AG04449 (cell line): ENCODE results near the gene ANK2.
"Not testable (repeated sequence)": the region's sequence is repeated elsewhere in the genome, so short reads cannot be mapped to it uniquely, and the experiment has no call there.

ENCODE experiments used
- CTCF ChIA-PET: fragments of 350-600 bp; formaldehyde crosslinking; extraction: SDS; loops from one replicate; lab custom pipeline; 2021; ENCODE audit warnings: antibody characterized with exemption; lab: Yijun Ruan, JAX
- POLR2A ChIA-PET: fragments of 400-600, 350-600 bp; formaldehyde crosslinking; extraction: SDS; loops from one replicate; lab custom pipeline; 2020; ENCODE audit warnings: antibody characterized with exemption, inconsistent platforms; lab: Yijun Ruan, JAX
- DNase-seq: peaks from one replicate; pipeline ENCODE4 v3.0.0-alpha.2; 2010; ENCODE audit warnings: low read depth, low spot score
- H3K4me3 ChIP-seq: 2 replicates; pipeline ENCODE4 v1.5.1; 2011; ENCODE audit warnings: low read depth, mild to moderate bottlenecking, control low read depth, low read length
- TF ChIP-seq, protein P1 (sequence below): IDR thresholded peaks from one replicate; pipeline ENCODE4 v1.5.1; 2011; ENCODE audit warnings: mild to moderate bottlenecking, moderate library complexity, low read length, control low read depth, inconsistent platforms; ENCODE audit not compliant: insufficient read depth; ENCODE audit errors: missing control alignments

Gene ANK2

DNA sequence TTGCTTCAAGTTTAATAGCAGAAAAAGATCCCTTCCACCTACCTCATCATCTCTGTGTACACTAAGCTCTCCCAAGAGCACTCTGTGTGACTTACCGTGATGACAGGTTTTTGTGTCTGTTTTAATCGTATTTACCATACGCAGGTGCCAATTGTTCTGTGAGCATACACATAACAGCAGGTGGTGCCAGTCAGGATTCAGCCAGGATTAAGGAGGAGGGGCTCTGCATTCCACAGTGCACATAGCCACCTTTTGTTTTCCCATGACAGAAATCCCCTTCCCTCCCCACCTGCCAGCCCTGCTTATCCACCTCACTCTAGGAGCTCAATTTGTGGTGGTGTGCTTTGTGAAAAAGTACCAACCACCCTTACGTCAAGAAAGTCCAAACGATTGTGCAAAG lies 14.8 kb downstream of the ANK2 start:
- H3K4me3 ChIP-seq, result no peak overlapping the region
- ChIA-PET POLR2A (no interaction called here), CTCF (no interaction called here)
- TF ChIP-seq, protein P1, sequence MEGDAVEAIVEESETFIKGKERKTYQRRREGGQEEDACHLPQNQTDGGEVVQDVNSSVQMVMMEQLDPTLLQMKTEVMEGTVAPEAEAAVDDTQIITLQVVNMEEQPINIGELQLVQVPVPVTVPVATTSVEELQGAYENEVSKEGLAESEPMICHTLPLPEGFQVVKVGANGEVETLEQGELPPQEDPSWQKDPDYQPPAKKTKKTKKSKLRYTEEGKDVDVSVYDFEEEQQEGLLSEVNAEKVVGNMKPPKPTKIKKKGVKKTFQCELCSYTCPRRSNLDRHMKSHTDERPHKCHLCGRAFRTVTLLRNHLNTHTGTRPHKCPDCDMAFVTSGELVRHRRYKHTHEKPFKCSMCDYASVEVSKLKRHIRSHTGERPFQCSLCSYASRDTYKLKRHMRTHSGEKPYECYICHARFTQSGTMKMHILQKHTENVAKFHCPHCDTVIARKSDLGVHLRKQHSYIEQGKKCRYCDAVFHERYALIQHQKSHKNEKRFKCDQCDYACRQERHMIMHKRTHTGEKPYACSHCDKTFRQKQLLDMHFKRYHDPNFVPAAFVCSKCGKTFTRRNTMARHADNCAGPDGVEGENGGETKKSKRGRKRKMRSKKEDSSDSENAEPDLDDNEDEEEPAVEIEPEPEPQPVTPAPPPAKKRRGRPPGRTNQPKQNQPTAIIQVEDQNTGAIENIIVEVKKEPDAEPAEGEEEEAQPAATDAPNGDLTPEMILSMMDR, result no peak
- no peak for DNase-seq

GRCh38 chr4:113065629-113066028 lies 16.2 kb downstream of the ANK2 start:
- DNase-seq, result no peak
- ChIA-PET POLR2A (no interaction called here), CTCF (no interaction called here)
- no peak overlapping the region for H3K4me3 ChIP-seq
- TF ChIP-seq, protein P1, result no peak

- POLR2A ChIA-PET, CTCF ChIA-PET, H3K4me3 ChIP-seq, DNase-seq: not testable (repeated sequence)
Observed at GRCh38 chr4:113068771-113069170, 19.3 kb downstream of the ANK2 start.

GRCh38 chr4:113069212-113069892 lies 19.9 kb downstream of the ANK2 start:
- CTCF ChIA-PET, result interaction anchor here (0.7 kb wide), 1 partner anchor 1745 kb away, joined by 3 read pairs; no protein-coding TSS in a partner anchor
- POLR2A ChIA-PET, result no interaction called here
- DNase-seq, result no peak
- TF ChIP-seq, protein P1, result no peak
- no peak overlapping the region for H3K4me3 ChIP-seq

DNA sequence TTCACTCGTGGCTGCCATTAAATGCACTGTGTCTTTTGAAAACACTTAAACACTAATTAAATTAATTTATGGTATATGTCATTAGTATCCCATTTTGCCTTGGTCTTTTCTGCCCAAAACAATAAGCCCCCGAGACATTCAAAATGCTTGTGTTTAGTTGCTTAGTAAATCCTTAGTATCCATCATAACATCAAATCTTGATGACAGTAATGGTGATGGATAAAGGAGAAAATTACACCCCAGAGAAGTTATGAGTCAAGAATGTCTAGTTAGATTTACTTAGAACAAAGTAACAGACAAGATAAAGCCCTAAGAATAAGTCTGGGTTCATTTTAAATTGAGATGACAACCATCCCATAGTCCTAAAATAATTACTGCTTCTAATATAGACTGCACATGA lies 21.3 kb downstream of the ANK2 start:
- TF ChIP-seq, protein P1, result no peak
- CTCF ChIA-PET, result no interaction called here
- POLR2A ChIA-PET, result no interaction called here
- no peak for DNase-seq
- no peak overlapping the region for H3K4me3 ChIP-seq

DNA sequence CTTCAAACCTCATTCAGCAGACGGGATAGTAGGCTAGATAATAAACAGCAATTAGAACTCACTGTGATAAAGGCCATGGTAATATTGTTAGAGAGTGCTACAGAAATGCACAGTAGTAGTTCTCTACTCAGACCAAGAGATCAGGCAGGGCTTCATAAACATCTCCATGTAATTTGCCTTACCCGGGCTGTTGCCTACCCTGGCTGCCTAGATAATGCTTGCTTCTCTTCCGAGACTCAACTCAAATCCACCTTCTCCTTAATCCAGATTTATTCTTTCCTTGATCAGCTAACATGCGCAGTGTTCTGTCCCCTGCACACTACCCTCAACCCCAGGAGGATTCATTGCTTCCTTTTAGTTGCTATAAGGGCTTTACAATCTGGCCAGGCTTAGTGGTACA lies 21.8 kb downstream of the ANK2 start:
- TF ChIP-seq, protein P1, result no peak
- no peak for DNase-seq
- ChIA-PET CTCF (no interaction called here), POLR2A (no interaction called here)
- no peak overlapping the region for H3K4me3 ChIP-seq

- DNase-seq, result no peak
- POLR2A ChIA-PET, result no interaction called here
- no peak overlapping the region for H3K4me3 ChIP-seq
- CTCF ChIA-PET, result no interaction called here
- TF ChIP-seq, protein P1, result no peak
Observed at GRCh38 chr4:113071805-113072204, 22.4 kb downstream of the ANK2 start.
